BJ (cell line): ENCODE data around the gene ITSN1. TPM values are rescaled to one million over a fixed set of nuclear protein-coding genes. Genes with fewer than 3 reads are reported as not detected.

Experiments used
- CTCF ChIA-PET: fragments of 350-600 bp; formaldehyde crosslinking; extraction: SDS; loops from one replicate; lab custom pipeline; 2021; ENCODE audit warnings: antibody characterized with exemption, inconsistent platforms; lab: Yijun Ruan, JAX
- POLR2A ChIA-PET: fragments of 300-600 bp; sonication (Branson Sonifier 250); formaldehyde crosslinking; extraction: SDS; loops from one replicate; lab custom pipeline; 2021; ENCODE audit warnings: antibody characterized with exemption; lab: Charles Lee
- DNase-seq: peaks from one replicate; pipeline ENCODE4 v3.0.0-alpha.2; 2011; ENCODE audit warnings: low read depth
- H3K27me3 ChIP-seq: 2 replicates; pipeline ENCODE4 v1.6.0; 2011; ENCODE audit warnings: low read length; ENCODE audit not compliant: control insufficient read depth, insufficient read depth
- H3K36me3 ChIP-seq: 2 replicates; pipeline ENCODE4 v1.5.1; 2011; ENCODE audit warnings: low read length; ENCODE audit not compliant: control insufficient read depth, insufficient read depth
- H3K4me3 ChIP-seq: 2 replicates; pipeline ENCODE4 v1.5.1; 2011; ENCODE audit warnings: low read depth, mild to moderate bottlenecking, control low read depth, low read length
- CTCF ChIP-seq: IDR thresholded peaks from 2 replicates; pipeline ENCODE4 v1.5.1; 2011; ENCODE audit warnings: low read depth, mild to moderate bottlenecking, control low read depth, inconsistent platforms, low read length, moderate library complexity; ENCODE audit not compliant: insufficient read depth
- polyA plus RNA-seq: library from polyadenylated mRNA; depleted of rRNA; stranded (reverse); fragments of >200 nt; gene quantifications from 2 replicates; pipeline ENCODE4 v1.2.3, GENCODE V29; 2011

The ITSN1 gene
- polyA plus RNA-seq, 1 experiment: 68.4 TPM

DNA sequence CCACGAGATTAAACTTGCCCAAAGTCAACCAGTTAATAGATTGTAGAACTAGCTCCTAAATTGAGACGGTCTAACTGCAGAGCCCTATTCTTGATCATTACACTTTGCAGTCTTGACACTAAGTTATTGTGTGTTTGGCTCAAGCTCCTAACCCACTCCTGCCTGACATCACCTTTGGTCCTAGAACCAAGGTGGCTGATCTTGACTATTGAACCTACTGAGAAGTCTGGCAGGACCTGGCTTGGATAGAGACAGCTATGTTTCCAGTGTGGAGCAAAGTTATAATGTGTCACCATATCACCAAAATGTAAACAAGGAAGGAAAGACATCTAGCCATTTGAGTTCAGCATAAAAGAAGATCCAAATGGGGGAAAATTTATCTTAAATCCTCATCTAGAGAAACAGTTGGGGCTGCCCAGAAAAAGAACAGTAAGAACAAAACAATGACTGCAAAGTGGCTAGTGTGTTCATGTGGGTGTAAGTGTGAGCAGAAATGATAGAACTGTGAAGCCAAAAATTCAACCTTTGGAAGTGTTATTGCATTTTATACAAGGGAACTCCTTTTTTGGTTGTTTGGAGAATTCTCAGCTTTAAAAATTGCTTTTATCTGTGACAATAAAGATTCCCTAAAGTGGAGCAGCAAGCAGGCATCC, 166.5 kb downstream of the ITSN1 start:
- ChIA-PET POLR2A (no interaction called here), CTCF (no interaction called here)
- Histone ChIP-seq H3K36me3 (peaks cover 4% of the 10 kb centered on the region), H3K27me3 (no peaks in the 10 kb centered on the region), H3K4me3 (no peak overlapping the region)
- no peak for TF ChIP-seq CTCF
- DNase-seq: no peak

DNA sequence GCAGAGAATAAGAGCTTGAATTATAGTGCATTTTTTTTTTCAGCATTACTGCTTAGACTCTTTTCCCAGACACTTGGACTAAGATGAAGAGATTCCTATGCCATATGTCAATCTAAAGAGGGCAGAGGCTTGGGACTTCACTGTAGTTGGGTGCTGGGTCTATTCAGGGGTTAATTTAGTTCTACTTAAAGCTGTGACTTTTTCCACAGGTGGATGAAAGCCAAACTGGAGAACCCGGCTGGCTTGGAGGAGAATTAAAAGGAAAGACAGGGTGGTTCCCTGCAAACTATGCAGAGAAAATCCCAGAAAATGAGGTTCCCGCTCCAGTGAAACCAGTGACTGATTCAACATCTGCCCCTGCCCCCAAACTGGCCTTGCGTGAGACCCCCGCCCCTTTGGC, 168.5 kb downstream of the ITSN1 start:
- CTCF ChIA-PET: interaction anchor here (0.6 to 1.2 kb wide), 2 partner anchors 33 to 704 kb away, joined by 3 read pairs; no protein-coding TSS in a partner anchor
- POLR2A ChIA-PET: no interaction called here
- DNase-seq: no peak

GRCh38 chr21:33811167-33812010, 169.1 kb downstream of the ITSN1 start:
- H3K27me3 ChIP-seq: no peaks in the 10 kb centered on the region
- DNase-seq: no peak
- POLR2A ChIA-PET: no interaction called here
- CTCF ChIA-PET: interaction anchor here (0.6 to 1.4 kb wide), 3 partner anchors 33 to 704 kb away, joined by 3 to 4 read pairs (median 3); no protein-coding TSS in a partner anchor
- H3K4me3 ChIP-seq: no peak overlapping the region
- no peak for TF ChIP-seq CTCF
- H3K36me3 ChIP-seq: peaks cover 13% of the 10 kb centered on the region

More for the DNA sequence above, 168.5 kb downstream of the ITSN1 start:
- H3K4me3 ChIP-seq: no peak overlapping the region
- no peaks in the 10 kb centered on the region for H3K27me3 ChIP-seq
- TF ChIP-seq CTCF: no peak
- H3K36me3 ChIP-seq: peaks cover 13% of the 10 kb centered on the region

GRCh38 chr21:33813832-33814365, 171.6 kb downstream of the ITSN1 start:
- no peak for TF ChIP-seq CTCF
- no peak for DNase-seq
- ChIA-PET CTCF (no interaction called here), POLR2A (no interaction called here)
- Histone ChIP-seq H3K36me3 (peaks cover 13% of the 10 kb centered on the region), H3K4me3 (no peak overlapping the region), H3K27me3 (no peaks in the 10 kb centered on the region)

GRCh38 chr21:33815143-33815707, 172.9 kb downstream of the ITSN1 start:
- no peak for TF ChIP-seq CTCF
- H3K4me3 ChIP-seq: no peak overlapping the region
- H3K36me3 ChIP-seq: peaks cover 13% of the 10 kb centered on the region
- POLR2A ChIA-PET: no interaction called here
- CTCF ChIA-PET: no interaction called here
- DNase-seq: no peak
- no peaks in the 10 kb centered on the region for H3K27me3 ChIP-seq
